ENCODE data around the gene MRPL37.

Gene MRPL37

GRCh38 chr1:54252371-54252936 lies 52.5 kb downstream of the MRPL37 start:
- Histone ChIP-seq H3F3A (ENCODE audit: low read depth) (no peaks in the 10 kb centered on the region), H3K36me3 (ENCODE audit: insufficient read depth, low read length) (peaks cover 67% of the 10 kb centered on the region; the same call in 1 of the 2 replicates), H3K4me2 (ENCODE audit: low read depth, low read length, poor library complexity, severe bottlenecking) (no peak overlapping the region), H4K20me1 (ENCODE audit: insufficient read depth, low read length, poor library complexity, severe bottlenecking) (no peaks in the 10 kb centered on the region), H3K4me3 (ENCODE audit: low read length, poor library complexity, severe bottlenecking) (no peak overlapping the region), H2AFZ (ENCODE audit: low read length) (no peak overlapping the region), H3K9me2 (replicated peaks; ENCODE audit: low read depth, low read length) (no peaks in the 10 kb centered on the region), H3K4me1 (ENCODE audit: insufficient read depth, low read length, poor library complexity, severe bottlenecking) (no peaks in the 10 kb centered on the region), H3K9me3 (ENCODE audit: insufficient read depth, low read depth, low read length) (no peaks in the 10 kb centered on the region), H3K9ac (ENCODE audit: low read depth, low read length, poor library complexity, severe bottlenecking) (no peak overlapping the region), H3K27me3 (ENCODE audit: insufficient read depth, low read length, poor library complexity, severe bottlenecking) (no peaks in the 10 kb centered on the region), H3K79me2 (ENCODE audit: insufficient read depth, low read length) (no peaks in the 10 kb centered on the region)
- TF ChIP-seq, protein P1, sequence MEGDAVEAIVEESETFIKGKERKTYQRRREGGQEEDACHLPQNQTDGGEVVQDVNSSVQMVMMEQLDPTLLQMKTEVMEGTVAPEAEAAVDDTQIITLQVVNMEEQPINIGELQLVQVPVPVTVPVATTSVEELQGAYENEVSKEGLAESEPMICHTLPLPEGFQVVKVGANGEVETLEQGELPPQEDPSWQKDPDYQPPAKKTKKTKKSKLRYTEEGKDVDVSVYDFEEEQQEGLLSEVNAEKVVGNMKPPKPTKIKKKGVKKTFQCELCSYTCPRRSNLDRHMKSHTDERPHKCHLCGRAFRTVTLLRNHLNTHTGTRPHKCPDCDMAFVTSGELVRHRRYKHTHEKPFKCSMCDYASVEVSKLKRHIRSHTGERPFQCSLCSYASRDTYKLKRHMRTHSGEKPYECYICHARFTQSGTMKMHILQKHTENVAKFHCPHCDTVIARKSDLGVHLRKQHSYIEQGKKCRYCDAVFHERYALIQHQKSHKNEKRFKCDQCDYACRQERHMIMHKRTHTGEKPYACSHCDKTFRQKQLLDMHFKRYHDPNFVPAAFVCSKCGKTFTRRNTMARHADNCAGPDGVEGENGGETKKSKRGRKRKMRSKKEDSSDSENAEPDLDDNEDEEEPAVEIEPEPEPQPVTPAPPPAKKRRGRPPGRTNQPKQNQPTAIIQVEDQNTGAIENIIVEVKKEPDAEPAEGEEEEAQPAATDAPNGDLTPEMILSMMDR (conservative IDR thresholded peaks at IDR 0.05; ENCODE audit: low read length), result no peak
- no peak for TF ChIP-seq EZH2phosphoT487 (IDR thresholded peaks at IDR 0.05; ENCODE audit: borderline replicate concordance)

DNA sequence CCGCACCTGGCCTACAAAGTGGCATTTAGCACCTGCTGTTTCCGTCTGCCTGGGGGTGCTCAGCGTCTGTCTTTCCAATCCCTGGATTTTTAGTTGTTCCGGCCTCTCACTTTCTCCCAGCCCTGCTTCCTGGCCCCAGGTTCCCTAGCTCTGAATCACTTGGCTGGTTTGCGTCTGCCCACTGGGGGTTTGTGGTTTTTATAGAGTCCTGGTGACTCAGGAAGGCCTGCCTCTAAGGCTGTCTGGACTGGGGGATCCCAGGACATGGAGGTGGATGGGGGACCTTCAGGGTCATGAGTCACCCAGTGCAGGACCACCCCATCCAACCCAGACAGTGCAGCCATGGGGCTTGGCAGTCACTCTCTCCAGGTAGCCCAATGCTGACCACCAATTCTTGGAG lies 53.5 kb downstream of the MRPL37 start:
- H3K27me3 ChIP-seq (ENCODE audit: insufficient read depth, low read length, poor library complexity, severe bottlenecking), result no peaks in the 10 kb centered on the region
- no peaks in the 10 kb centered on the region for H3F3A ChIP-seq (ENCODE audit: low read depth)
- H3K36me3 ChIP-seq (ENCODE audit: insufficient read depth, low read length), result peaks cover 60% of the 10 kb centered on the region; the same call in 1 of the 2 replicates
- H3K9me2 ChIP-seq (replicated peaks; ENCODE audit: low read depth, low read length), result no peaks in the 10 kb centered on the region
- no peaks in the 10 kb centered on the region for H4K20me1 ChIP-seq (ENCODE audit: insufficient read depth, low read length, poor library complexity, severe bottlenecking)
- H3K79me2 ChIP-seq (ENCODE audit: insufficient read depth, low read length), result no peaks in the 10 kb centered on the region
- no peaks in the 10 kb centered on the region for H3K4me1 ChIP-seq (ENCODE audit: insufficient read depth, low read length, poor library complexity, severe bottlenecking)
- no peak overlapping the region for H3K4me2 ChIP-seq (ENCODE audit: low read depth, low read length, poor library complexity, severe bottlenecking)
- H3K4me3 ChIP-seq (ENCODE audit: low read length, poor library complexity, severe bottlenecking), result no peak overlapping the region
- H2AFZ ChIP-seq (ENCODE audit: low read length), result no peak overlapping the region
- no peak overlapping the region for H3K9ac ChIP-seq (ENCODE audit: low read depth, low read length, poor library complexity, severe bottlenecking)
- TF ChIP-seq, protein P1 (conservative IDR thresholded peaks at IDR 0.05; ENCODE audit: low read length), result no peak
- no peak for TF ChIP-seq EZH2phosphoT487 (IDR thresholded peaks at IDR 0.05; ENCODE audit: borderline replicate concordance)
- no peaks in the 10 kb centered on the region for H3K9me3 ChIP-seq (ENCODE audit: insufficient read depth, low read depth, low read length)

DNA sequence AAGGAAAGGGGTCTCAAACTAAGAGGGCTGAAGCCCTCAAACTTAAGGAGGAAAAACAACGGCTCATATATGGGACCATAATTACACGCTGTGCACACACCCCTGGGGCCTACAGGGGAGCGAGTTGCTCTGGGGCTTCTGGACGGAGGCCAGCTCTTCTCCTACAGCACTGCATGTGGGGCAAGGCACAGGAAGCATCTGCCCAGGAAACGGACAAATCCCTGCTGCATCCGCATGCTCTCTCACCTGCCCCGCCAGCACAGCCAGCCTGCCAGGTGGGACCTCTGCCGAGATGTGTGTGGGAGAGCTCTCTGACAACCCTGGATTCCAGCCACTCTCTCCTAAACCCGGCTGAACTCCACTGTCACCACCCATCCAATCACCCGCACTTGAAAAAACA lies 54.1 kb downstream of the MRPL37 start:
- Histone ChIP-seq H3K4me3 (ENCODE audit: low read length, poor library complexity, severe bottlenecking) (no peak overlapping the region), H3K36me3 (ENCODE audit: insufficient read depth, low read length) (peaks cover 54% of the 10 kb centered on the region; the same call in 1 of the 2 replicates), H3K9ac (ENCODE audit: low read depth, low read length, poor library complexity, severe bottlenecking) (no peak overlapping the region), H3K9me3 (ENCODE audit: insufficient read depth, low read depth, low read length) (no peaks in the 10 kb centered on the region), H4K20me1 (ENCODE audit: insufficient read depth, low read length, poor library complexity, severe bottlenecking) (no peaks in the 10 kb centered on the region), H2AFZ (ENCODE audit: low read length) (no peak overlapping the region), H3K4me1 (ENCODE audit: insufficient read depth, low read length, poor library complexity, severe bottlenecking) (no peaks in the 10 kb centered on the region), H3K79me2 (ENCODE audit: insufficient read depth, low read length) (no peaks in the 10 kb centered on the region), H3K4me2 (ENCODE audit: low read depth, low read length, poor library complexity, severe bottlenecking) (no peak overlapping the region), H3K27me3 (ENCODE audit: insufficient read depth, low read length, poor library complexity, severe bottlenecking) (no peaks in the 10 kb centered on the region), H3K9me2 (replicated peaks; ENCODE audit: low read depth, low read length) (no peaks in the 10 kb centered on the region), H3F3A (ENCODE audit: low read depth) (no peaks in the 10 kb centered on the region)
- TF ChIP-seq, protein P1 (conservative IDR thresholded peaks at IDR 0.05; ENCODE audit: low read length), result no peak
- no peak for TF ChIP-seq EZH2phosphoT487 (IDR thresholded peaks at IDR 0.05; ENCODE audit: borderline replicate concordance)

All from Loucy (cell line).